CD14-positive monocyte (primary cell): ENCODE data around the gene POP7. TPM values are rescaled to one million over a fixed set of nuclear protein-coding genes. Genes with fewer than 3 reads are reported as not detected.

ENCODE experiments used
- DNase-seq, 3 donors: peaks; one replicate each; pipeline ENCODE4 v3.0.0-alpha.2; 2011 to 2022
- H2AFZ ChIP-seq: 2 replicates; pipeline ENCODE4 v1.6.0; 2012; ENCODE audit warnings: mild to moderate bottlenecking, low read depth, low read length, inconsistent platforms; ENCODE audit not compliant: insufficient read depth, poor library complexity, severe bottlenecking
- H3K27ac ChIP-seq, 2 donors: 1 replicate in 1 of 2; 2 replicates in 1 of 2; pipeline ENCODE4 v1.5.1; 2012 to 2013; ENCODE audit warnings: low read length in 2 of 2, control low read depth in 1 of 2, inconsistent platforms in 1 of 2, low read depth in 1 of 2, mild to moderate bottlenecking in 1 of 2
- H3K27me3 ChIP-seq, 2 donors: one replicate each; pipeline versions ENCODE4 v1.6.0 to v1.6.1; 2011 to 2013; ENCODE audit warnings: low read length in 2 of 2; ENCODE audit not compliant: control insufficient read depth in 2 of 2, insufficient read depth in 2 of 2
- H3K36me3 ChIP-seq, 2 donors: replicated peaks in 1 of 2; 1 replicate in 1 of 2; 2 replicates in 1 of 2; pipeline versions ENCODE4 v1.5.1 to v1.6.1; 2012 to 2013; ENCODE audit warnings: low read length in 2 of 2, control low read depth in 1 of 2, inconsistent platforms in 1 of 2, mild to moderate bottlenecking in 1 of 2; ENCODE audit not compliant: insufficient read depth in 2 of 2, control insufficient read depth in 1 of 2
- H3K4me1 ChIP-seq, 2 donors: 1 replicate in 1 of 2; 2 replicates in 1 of 2; pipeline versions ENCODE4 v1.5.1 to v1.6.1; 2012 to 2013; ENCODE audit warnings: low read length in 2 of 2, control low read depth in 1 of 2, inconsistent platforms in 1 of 2, mild to moderate bottlenecking in 1 of 2, moderate library complexity in 1 of 2; ENCODE audit not compliant: insufficient read depth in 2 of 2, control insufficient read depth in 1 of 2
- H3K4me2 ChIP-seq: replicated peaks from 2 replicates; pipeline ENCODE3; 2012; ENCODE audit warnings: low read length, moderate library complexity, mild to moderate bottlenecking; ENCODE audit not compliant: poor library complexity, severe bottlenecking; ENCODE audit errors: extremely low read depth
- H3K4me3 ChIP-seq, 3 experiments: fragments of 200-600 bp in 1 of 3; sonication (generic) in 1 of 3; replicated peaks in 1 of 3; 1 replicate in 2 of 3; 2 replicates in 1 of 3; pipeline ENCODE4 v1.5.1; 2011 to 2013; ENCODE audit warnings: low read length in 3 of 3, mild to moderate bottlenecking in 3 of 3, control low read depth in 2 of 3, low read depth in 2 of 3, inconsistent platforms in 1 of 3, moderate library complexity in 1 of 3
- H3K79me2 ChIP-seq: 2 replicates; pipeline ENCODE4 v1.6.0; 2012; ENCODE audit warnings: mild to moderate bottlenecking, control low read depth, inconsistent platforms, low read length, moderate library complexity; ENCODE audit not compliant: insufficient read depth
- H3K9ac ChIP-seq: 2 replicates; pipeline ENCODE4 v1.6.0; 2017; ENCODE audit warnings: low read length, mild to moderate bottlenecking; ENCODE audit not compliant: insufficient read depth, poor library complexity, severe bottlenecking
- H3K9me3 ChIP-seq, 2 donors: replicated peaks in 1 of 2; 1 replicate in 1 of 2; 2 replicates in 1 of 2; pipeline versions ENCODE4 v1.5.1 to v1.6.1; 2012 to 2013; ENCODE audit warnings: low read length in 2 of 2, control low read depth in 1 of 2; ENCODE audit not compliant: control insufficient read depth in 1 of 2, insufficient read depth in 1 of 2
- H4K20me1 ChIP-seq: 2 replicates; pipeline ENCODE4 v1.6.0; 2012; ENCODE audit warnings: mild to moderate bottlenecking, low read length, control low read depth, moderate library complexity; ENCODE audit not compliant: insufficient read depth
- H3K27ac Mint-ChIP-seq, 7 donors: one replicate each; pipeline ENCODE4 v1.8.0; 2020; ENCODE audit warnings: mild to moderate bottlenecking in 7 of 7, mixed read lengths in 7 of 7, moderate library complexity in 6 of 7, inconsistent platforms in 2 of 7
- H3K27me3 Mint-ChIP-seq, 3 donors: one replicate each; pipeline ENCODE4 v1.8.0; 2021 to 2022; ENCODE audit warnings: low read depth in 3 of 3, mild to moderate bottlenecking in 3 of 3, mixed read lengths in 3 of 3, moderate library complexity in 3 of 3, inconsistent platforms in 1 of 3
- H3K36me3 Mint-ChIP-seq, 2 donors: one replicate each; pipeline ENCODE4 v1.8.0; 2020; ENCODE audit warnings: mixed read lengths in 2 of 2, inconsistent platforms in 1 of 2, mild to moderate bottlenecking in 1 of 2
- H3K4me1 Mint-ChIP-seq: one replicate; pipeline ENCODE4 v1.8.0; 2020; ENCODE audit warnings: mild to moderate bottlenecking, mixed read lengths
- H3K4me3 Mint-ChIP-seq, 2 donors: one replicate each; pipeline ENCODE4 v1.8.0; 2020; ENCODE audit warnings: mild to moderate bottlenecking in 2 of 2, mixed read lengths in 2 of 2, moderate library complexity in 1 of 2
- H3K9me3 Mint-ChIP-seq, 7 donors: one replicate each; pipeline ENCODE4 v1.8.0; 2020 to 2022; ENCODE audit warnings: mixed read lengths in 7 of 7, mild to moderate bottlenecking in 6 of 7, moderate library complexity in 6 of 7, inconsistent platforms in 2 of 7
- CTCF ChIP-seq: fragments of 200-600 bp; IDR thresholded peaks from one replicate; pipeline ENCODE4 v1.8.0; 2022; ENCODE audit warnings: antibody characterized with exemption, mild to moderate bottlenecking
- WGBS: methylation state at CpG from one replicate; pipeline ENCODE4 v1.1.5; 2013; ENCODE audit warnings: missing lambda C conversion rate; ENCODE audit not compliant: insufficient coverage; 5-methylcytosine and 5-hydroxymethylcytosine counted together
- intact Hi-C, 2 donors: fragments of 100-400 bp; cut with micrococcal nuclease; formaldehyde crosslinking; loops; one replicate each; pipeline versions ENCODE4 v1.15.0 to v1.15.1; 2023
- polyA plus RNA-seq, 3 donors: library from polyadenylated mRNA; depleted of rRNA in 1 of 3; unstranded in 2 of 3; stranded (reverse) in 1 of 3; fragments of 300-500 nt in 2 of 3; fragments of >200 nt in 1 of 3; fragmentation: Illumina TruSeq in 2 of 3; gene quantifications; 1 replicate in 2 of 3; 2 replicates in 1 of 3; pipeline ENCODE4 v1.2.3, GENCODE V29; 2012 to 2021

POP7 gene
- polyA plus RNA-seq, 3 donors: 11.1 to 48.5 (median 41.6) TPM

- peaks cover 33% of the 10 kb centered on the region for H4K20me1 ChIP-seq
- intact Hi-C loops: loop anchor here (1.0 to 10.0 kb wide), 5 partner anchors 34 to 549 kb away; partner anchors contain the start of genes FBXO24 (in 1 of the 2), LRCH4 (in 1 of the 2), MBLAC1 (in 1 of the 2) and MOSPD3 (in 1 of the 2)
- peak within 1 kb of the TSS; percentile 89 for H3K9ac ChIP-seq
- H3K4me3 ChIP-seq: peak within 1 kb of the TSS; percentile 64 to 100 (median 85)
- Mint-ChIP-seq H3K4me3 (peak within 1 kb of the TSS; percentile 97 to 98), H3K36me3 (peaks cover 20 to 22% of the 10 kb centered on the region in 2 donors), H3K27me3 (peaks cover 4 to 9% (median 8%) of the 10 kb centered on the region in 3 donors), H3K9me3 (peaks cover 0 to 2% (median 0%) of the 10 kb centered on the region in 7 donors), H3K4me1 (peaks cover 31% of the 10 kb centered on the region), H3K27ac (peak within 1 kb of the TSS; percentile 94 to 98 (median 97))
- under 1% methylated on average over 65 of the region's 65 CpGs for WGBS
- peaks cover 30 to 42% of the 10 kb centered on the region in 2 donors for H3K4me1 ChIP-seq
- H3K4me2 ChIP-seq: peak within 1 kb of the TSS; percentile 78
- peaks cover 46% of the 10 kb centered on the region for H3K79me2 ChIP-seq
- H3K27me3 ChIP-seq: no peaks in the 10 kb centered on the region
- H3K9me3 ChIP-seq: no peaks in the 10 kb centered on the region
- H2AFZ ChIP-seq: peak within 1 kb of the TSS; percentile 83
- H3K27ac ChIP-seq: peak within 1 kb of the TSS; percentile 88 to 91
- peak; percentile 97 to 99 (median 99) for DNase-seq
- no peak for TF ChIP-seq CTCF
- H3K36me3 ChIP-seq: peaks cover 21% of the 10 kb centered on the region in 2 donors
Measured at GRCh38 chr7:100673302-100673941, 32.5 kb upstream of the POP7 start, which contains the start of gene GNB2. Gene GNB2 (plus strand): TSS chr7:100673740. CDS start chr7:100676266, 2,526 bp downstream.

GRCh38 chr7:100673942-100674410, 31.9 kb upstream of the POP7 start:
- Mint-ChIP-seq H3K4me1 (peaks cover 33% of the 10 kb centered on the region), H3K9me3 (peaks cover 0 to 2% (median 0%) of the 10 kb centered on the region in 7 donors), H3K27me3 (peaks cover 3 to 9% (median 8%) of the 10 kb centered on the region in 3 donors), H3K36me3 (peaks cover 21 to 24% of the 10 kb centered on the region in 2 donors), H3K27ac (peak overlapping the region; percentile 91 to 96 (median 94)), H3K4me3 (peak overlapping the region; percentile 97 to 98)
- H3K4me2 ChIP-seq: peak overlapping the region; percentile 78
- H3K9me3 ChIP-seq: no peaks in the 10 kb centered on the region
- H3K27ac ChIP-seq: peak overlapping the region; percentile 88 to 91
- under 1% methylated on average over 30 of the region's 34 CpGs for WGBS
- no peak for TF ChIP-seq CTCF
- peaks cover 39% of the 10 kb centered on the region for H4K20me1 ChIP-seq
- peaks cover 36 to 48% of the 10 kb centered on the region in 2 donors for H3K4me1 ChIP-seq
- peak overlapping the region; percentile 64 to 100 (median 85) for H3K4me3 ChIP-seq
- peaks cover 48% of the 10 kb centered on the region for H3K79me2 ChIP-seq
- H3K27me3 ChIP-seq: no peaks in the 10 kb centered on the region
- DNase-seq: peak in 2 of 3 donors; percentile 37 to 49
- intact Hi-C loops: loop anchor here (1.0 to 10.0 kb wide), 6 partner anchors 33 to 549 kb away; partner anchors contain the start of genes FBXO24 (in 2 of the 2), LRCH4 (in 2 of the 2), MBLAC1 (in 1 of the 2) and MOSPD3 (in 1 of the 2)
- peak overlapping the region; percentile 83 for H2AFZ ChIP-seq
- H3K36me3 ChIP-seq: peaks cover 26 to 27% of the 10 kb centered on the region in 2 donors
- peak overlapping the region; percentile 89 for H3K9ac ChIP-seq
